Stomach (tissue), 9 donors: ENCODE data around the gene SERINC5. TPM values are rescaled to one million over a fixed set of nuclear protein-coding genes. Genes with fewer than 3 reads are reported as not detected.
A peak's percentile ranks its signal among the peaks of the same experiment; 100 is the strongest.

Experiments used
- DNase-seq, 2 donors: peaks; one replicate each; pipeline versions ENCODE4 v3.0.0 to v3.0.0-alpha.2; 2013 to 2019
- H3K27ac ChIP-seq, 5 donors: fragments of 200-600 bp in 4 of 5; sonication (generic) in 4 of 5; one replicate each; pipeline ENCODE4 v1.5.1; 2013 to 2019; ENCODE audit warnings: mild to moderate bottlenecking in 1 of 5, moderate library complexity in 1 of 5
- H3K27me3 ChIP-seq, 3 donors: fragments of 200-600 bp; sonication (generic); one replicate each; pipeline ENCODE4 v1.5.1; 2017 to 2019; ENCODE audit warnings: mixed run types in 1 of 3
- H3K36me3 ChIP-seq, 4 donors: fragments of 200-600 bp; sonication (generic); 1 replicate in 3 of 4; 2 replicates in 1 of 4; pipeline ENCODE4 v1.5.1; 2016 to 2019
- H3K4me1 ChIP-seq, 4 donors: fragments of 200-600 bp; sonication (generic); one replicate each; pipeline ENCODE4 v1.5.1; 2016 to 2019
- H3K4me3 ChIP-seq, 4 donors: fragments of 200-600 bp; sonication (generic) in 3 of 4; one replicate each; pipeline ENCODE4 v1.5.1; 2016 to 2019; ENCODE audit warnings: mild to moderate bottlenecking in 1 of 4
- H3K9me3 ChIP-seq, 4 donors: fragments of 200-600 bp; sonication (generic); one replicate each; pipeline ENCODE4 v1.5.1; 2016 to 2019
- EP300 ChIP-seq: sonication (generic); formaldehyde crosslinking; IDR thresholded peaks from one replicate; pipeline ENCODE4 v1.6.1; 2017; ENCODE audit warnings: antibody characterized with exemption
- POLR2A ChIP-seq, 4 donors: fragments of 450-650 bp; IDR thresholded peaks; one replicate each; pipeline ENCODE4 v1.6.1; 2016; ENCODE audit warnings: antibody characterized with exemption in 4 of 4, control low read depth in 2 of 4, mild to moderate bottlenecking in 1 of 4, moderate library complexity in 1 of 4
- POLR2AphosphoS5 ChIP-seq, 3 donors: sonication (generic); formaldehyde crosslinking; IDR thresholded peaks; one replicate each; pipeline ENCODE4 v1.6.1; 2016; ENCODE audit warnings: antibody characterized with exemption in 3 of 3
- WGBS, 5 donors: extraction: QIAGEN DNeasy Blood & Tissue Kit in 3 of 5; methylation state at CpG; one replicate each; pipeline versions ENCODE4 v1.1.5 to v1.1.7; 2013 to 2018; 5-methylcytosine and 5-hydroxymethylcytosine counted together
- intact Hi-C: fragments of 100-400 bp; cut with DNase I; formaldehyde crosslinking; loops from one replicate; pipeline ENCODE4 v1.15.1; 2023; ENCODE audit warnings: low total_unique reads
- polyA plus RNA-seq, 3 donors: library from polyadenylated mRNA; stranded (reverse); fragments of 200-250 nt; gene quantifications; one replicate each; pipeline ENCODE4 v1.2.3, GENCODE V29; 2013
- total RNA-seq, 5 donors: library from RNA; depleted of rRNA; stranded (reverse); fragments of >200 nt; gene quantifications; one replicate each; pipeline versions ENCODE4 v1.1.0 to v1.2.3, GENCODE V29; 2014 to 2016
- TF ChIP-seq, protein P1 (sequence below), 7 experiments: fragments of 450-650 bp in 4 of 7; fragments of 200-600 bp in 3 of 7; sonication (generic) in 3 of 7; IDR thresholded peaks; one replicate each; pipeline ENCODE4 v1.5.1; 2016 to 2019; ENCODE audit warnings: antibody characterized with exemption in 7 of 7, control low read depth in 2 of 7, mild to moderate bottlenecking in 1 of 7
- donor health status: healthy with polysubstance abuse.
- donor health status: Bipolar disorder and iron deficiency.
- donor health status: healthy.

SERINC5 gene
- total and polyA plus RNA-seq, 8 donors = 2.4 to 71.4 (median 18.7) TPM

DNA sequence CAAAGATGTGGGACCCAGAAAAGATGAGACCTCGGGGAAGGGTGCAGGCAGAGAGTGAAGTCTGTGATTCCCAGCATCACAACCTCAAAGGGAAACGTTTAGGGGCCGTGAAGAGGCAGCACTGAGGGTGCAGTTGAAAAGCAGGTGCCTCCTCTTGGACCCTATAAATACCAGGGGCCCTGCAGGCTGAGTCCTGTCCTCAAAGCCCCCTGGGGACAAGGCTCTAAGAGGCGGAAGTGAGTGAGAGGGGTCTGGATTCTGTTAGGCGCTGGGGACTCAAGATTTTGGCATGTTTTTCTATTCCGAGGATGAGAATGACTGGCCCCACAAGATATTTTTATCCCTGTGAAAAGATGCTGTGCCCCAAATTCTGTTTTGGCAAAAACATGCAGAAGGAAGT, 112.9 kb downstream of the SERINC5 start:
- Histone ChIP-seq H3K4me3 (no peak overlapping the region), H3K4me1 (peaks cover 0 to 49% (median 22%) of the 10 kb centered on the region in 4 donors), H3K36me3 (peaks cover 3 to 62% (median 53%) of the 10 kb centered on the region in 4 donors), H3K27me3 (no peaks in the 10 kb centered on the region), H3K9me3 (no peaks in the 10 kb centered on the region), H3K27ac (peak overlapping the region in 2 of 5 donors; percentile 36 to 89)
- 71 to 89% (median 79%) methylated on average over 6 of the region's 6 CpGs for WGBS, 5 donors
- TF ChIP-seq, protein P1, sequence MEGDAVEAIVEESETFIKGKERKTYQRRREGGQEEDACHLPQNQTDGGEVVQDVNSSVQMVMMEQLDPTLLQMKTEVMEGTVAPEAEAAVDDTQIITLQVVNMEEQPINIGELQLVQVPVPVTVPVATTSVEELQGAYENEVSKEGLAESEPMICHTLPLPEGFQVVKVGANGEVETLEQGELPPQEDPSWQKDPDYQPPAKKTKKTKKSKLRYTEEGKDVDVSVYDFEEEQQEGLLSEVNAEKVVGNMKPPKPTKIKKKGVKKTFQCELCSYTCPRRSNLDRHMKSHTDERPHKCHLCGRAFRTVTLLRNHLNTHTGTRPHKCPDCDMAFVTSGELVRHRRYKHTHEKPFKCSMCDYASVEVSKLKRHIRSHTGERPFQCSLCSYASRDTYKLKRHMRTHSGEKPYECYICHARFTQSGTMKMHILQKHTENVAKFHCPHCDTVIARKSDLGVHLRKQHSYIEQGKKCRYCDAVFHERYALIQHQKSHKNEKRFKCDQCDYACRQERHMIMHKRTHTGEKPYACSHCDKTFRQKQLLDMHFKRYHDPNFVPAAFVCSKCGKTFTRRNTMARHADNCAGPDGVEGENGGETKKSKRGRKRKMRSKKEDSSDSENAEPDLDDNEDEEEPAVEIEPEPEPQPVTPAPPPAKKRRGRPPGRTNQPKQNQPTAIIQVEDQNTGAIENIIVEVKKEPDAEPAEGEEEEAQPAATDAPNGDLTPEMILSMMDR (IDR thresholded peaks at IDR 0.05) = no peak
- TF ChIP-seq POLR2AphosphoS5 (IDR thresholded peaks at IDR 0.05) (no peak), EP300 (no peak), POLR2A (IDR thresholded peaks at IDR 0.05) (no peak)
- intact Hi-C loops = no loop called here
- no peak for DNase-seq

DNA sequence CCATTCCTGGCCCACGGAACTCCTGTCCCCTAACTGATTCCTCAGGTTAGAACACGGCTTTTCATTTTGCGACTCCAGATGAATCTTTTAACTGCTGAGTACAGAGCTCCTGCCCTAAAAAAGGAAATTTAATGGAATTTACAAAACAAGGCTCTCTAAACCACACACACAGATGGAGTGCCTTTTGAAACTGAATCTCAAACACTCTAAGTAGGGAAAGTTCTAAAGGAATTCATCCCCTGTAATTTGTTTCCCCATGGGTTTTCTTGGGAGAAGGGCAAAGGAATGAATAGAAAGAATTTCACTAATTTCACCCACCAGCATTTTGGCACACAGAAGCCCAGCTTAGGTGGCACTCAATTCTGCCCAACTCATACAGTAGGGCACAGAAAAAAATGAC, 114.2 kb downstream of the SERINC5 start:
- WGBS, 5 donors = 53 to 70% (median 65%) methylated on average over 3 of the region's 3 CpGs
- Histone ChIP-seq H3K9me3 (no peaks in the 10 kb centered on the region), H3K27ac (peak overlapping the region; percentile 68 to 89 (median 80)), H3K4me1 (peaks cover 0 to 49% (median 22%) of the 10 kb centered on the region in 4 donors), H3K27me3 (no peaks in the 10 kb centered on the region), H3K36me3 (peaks cover 3 to 55% (median 41%) of the 10 kb centered on the region in 4 donors), H3K4me3 (no peak overlapping the region)
- TF ChIP-seq, protein P1 (IDR thresholded peaks at IDR 0.05) = no peak
- TF ChIP-seq EP300 = no peak
- no peak for TF ChIP-seq POLR2A (IDR thresholded peaks at IDR 0.05)
- no peak for TF ChIP-seq POLR2AphosphoS5 (IDR thresholded peaks at IDR 0.05)
- no peak for DNase-seq
- intact Hi-C loops = no loop called here

DNA sequence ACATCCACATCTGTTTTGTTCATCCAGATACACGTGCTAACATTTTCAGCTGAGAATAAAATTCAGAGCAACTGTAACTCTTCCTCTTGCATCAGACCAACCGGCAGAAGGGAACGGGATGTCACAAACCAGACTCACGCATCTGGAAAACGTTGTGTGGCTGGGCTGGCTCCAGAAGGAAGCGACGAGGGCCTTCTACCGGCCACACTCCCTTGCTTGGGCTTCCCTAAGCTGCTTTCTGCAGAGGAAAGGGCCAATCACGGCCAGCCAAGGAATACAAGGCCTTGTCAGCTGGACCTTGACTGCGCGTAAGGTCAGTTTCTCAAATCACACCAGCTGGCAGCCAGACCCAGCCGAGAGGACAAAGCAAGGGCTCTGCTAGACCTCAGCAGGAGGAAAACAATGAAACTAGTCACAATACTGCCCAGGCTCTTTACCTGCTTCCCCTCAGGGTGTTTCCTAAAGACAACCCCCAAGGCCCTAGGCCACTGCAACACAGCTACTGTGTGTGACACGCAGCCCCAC, 114.6 kb downstream of the SERINC5 start:
- Histone ChIP-seq H3K4me1 (peaks cover 0 to 49% (median 22%) of the 10 kb centered on the region in 4 donors), H3K4me3 (no peak overlapping the region), H3K36me3 (peaks cover 3 to 50% (median 41%) of the 10 kb centered on the region in 4 donors), H3K27me3 (no peaks in the 10 kb centered on the region), H3K27ac (peak overlapping the region; percentile 68 to 89 (median 80)), H3K9me3 (no peaks in the 10 kb centered on the region)
- WGBS, 5 donors = 31 to 55% (median 46%) methylated on average over 11 to 13 of the region's 13 CpGs
- TF ChIP-seq POLR2A (IDR thresholded peaks at IDR 0.05) (no peak), POLR2AphosphoS5 (IDR thresholded peaks at IDR 0.05) (peak; percentile 58 to 78 (median 76)), EP300 (peak; percentile 70)
- peak; percentile 42 to 87 for DNase-seq
- intact Hi-C loops = no loop called here

DNA sequence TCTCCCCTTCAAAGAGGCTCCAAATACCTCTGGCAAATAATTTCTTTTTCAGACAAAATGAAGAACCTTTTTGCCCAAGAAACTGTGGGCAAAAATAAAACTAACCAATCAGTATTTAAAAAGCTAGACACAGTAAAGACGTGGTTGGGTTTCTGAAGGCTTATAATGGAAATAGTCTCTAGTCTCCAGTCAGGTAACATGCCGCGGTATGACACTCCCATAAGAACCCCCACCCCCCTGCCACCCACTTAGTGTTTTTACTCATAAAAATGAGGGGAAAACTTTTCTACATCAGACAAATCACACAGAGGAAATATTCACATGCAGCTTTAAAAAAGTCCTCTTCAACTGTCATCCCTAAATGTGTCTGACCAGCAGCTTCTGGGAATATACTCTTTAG, 115.4 kb downstream of the SERINC5 start:
- H3K9me3 ChIP-seq = no peaks in the 10 kb centered on the region
- intact Hi-C loops = no loop called here
- H3K4me1 ChIP-seq = peaks cover 0 to 49% (median 23%) of the 10 kb centered on the region in 4 donors
- H3K27ac ChIP-seq = peak overlapping the region in 4 of 5 donors; percentile 68 to 89 (median 78)
- H3K27me3 ChIP-seq = no peaks in the 10 kb centered on the region
- peaks cover 3 to 43% (median 34%) of the 10 kb centered on the region in 4 donors for H3K36me3 ChIP-seq
- WGBS, 5 donors = 82 to 92% (median 89%) methylated on average over 3 of the region's 3 CpGs
- no peak for DNase-seq
- TF ChIP-seq POLR2A (IDR thresholded peaks at IDR 0.05) = no peak
- no peak for TF ChIP-seq EP300
- TF ChIP-seq, protein P1 (IDR thresholded peaks at IDR 0.05) = no peak
- no peak for TF ChIP-seq POLR2AphosphoS5 (IDR thresholded peaks at IDR 0.05)
- H3K4me3 ChIP-seq = no peak overlapping the region

DNA sequence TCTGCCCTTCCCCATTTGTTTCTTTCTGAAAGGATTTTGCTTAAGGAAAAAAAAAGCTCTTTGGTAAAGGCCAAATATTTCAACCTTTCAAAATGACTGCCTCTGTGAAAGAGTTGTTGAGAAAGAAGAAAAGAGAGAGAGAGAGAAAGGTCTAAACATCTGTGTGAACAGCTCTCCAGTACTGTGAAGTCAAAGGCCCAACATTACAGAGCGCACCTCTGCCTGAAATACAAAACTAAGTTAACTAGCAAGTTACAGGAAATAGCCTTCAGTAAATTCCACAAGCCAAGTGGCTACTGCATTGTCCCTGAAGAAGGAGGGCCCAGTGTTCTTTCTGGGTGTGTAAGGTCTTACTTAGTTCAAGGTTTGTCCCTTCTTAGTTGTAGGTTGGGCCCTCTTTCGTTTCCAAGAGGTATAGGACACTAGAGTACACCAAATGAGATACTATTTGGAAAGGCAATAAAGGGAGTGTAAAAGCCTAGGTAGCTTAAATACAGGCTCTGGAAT, 116.3 kb downstream of the SERINC5 start:
- WGBS, 5 donors = 78 to 88% (median 82%) methylated on average over 2 of the region's 2 CpGs
- no peak for DNase-seq
- peaks cover 6 to 49% (median 25%) of the 10 kb centered on the region in 4 donors for H3K4me1 ChIP-seq
- no peaks in the 10 kb centered on the region for H3K9me3 ChIP-seq
- H3K36me3 ChIP-seq = peaks cover 3 to 33% (median 25%) of the 10 kb centered on the region in 4 donors
- peak overlapping the region in 2 of 5 donors; percentile 68 to 89 for H3K27ac ChIP-seq
- no peak overlapping the region for H3K4me3 ChIP-seq
- intact Hi-C loops = no loop called here
- H3K27me3 ChIP-seq = no peaks in the 10 kb centered on the region
- TF ChIP-seq POLR2A (IDR thresholded peaks at IDR 0.05) (no peak), POLR2AphosphoS5 (IDR thresholded peaks at IDR 0.05) (no peak), EP300 (no peak)
- TF ChIP-seq, protein P1 (IDR thresholded peaks at IDR 0.05) = no peak
